HL-60/S4 (cell line): ENCODE results near the gene HPD.

Experiments used
- in situ Hi-C: fragments of 300-500 bp; cut with MboI; formaldehyde crosslinking; loops from 2 replicates; pipeline ENCODE4 v1.14.3; 2022; ENCODE audit warnings: low sequenced_read_pairs

The HPD gene

DNA sequence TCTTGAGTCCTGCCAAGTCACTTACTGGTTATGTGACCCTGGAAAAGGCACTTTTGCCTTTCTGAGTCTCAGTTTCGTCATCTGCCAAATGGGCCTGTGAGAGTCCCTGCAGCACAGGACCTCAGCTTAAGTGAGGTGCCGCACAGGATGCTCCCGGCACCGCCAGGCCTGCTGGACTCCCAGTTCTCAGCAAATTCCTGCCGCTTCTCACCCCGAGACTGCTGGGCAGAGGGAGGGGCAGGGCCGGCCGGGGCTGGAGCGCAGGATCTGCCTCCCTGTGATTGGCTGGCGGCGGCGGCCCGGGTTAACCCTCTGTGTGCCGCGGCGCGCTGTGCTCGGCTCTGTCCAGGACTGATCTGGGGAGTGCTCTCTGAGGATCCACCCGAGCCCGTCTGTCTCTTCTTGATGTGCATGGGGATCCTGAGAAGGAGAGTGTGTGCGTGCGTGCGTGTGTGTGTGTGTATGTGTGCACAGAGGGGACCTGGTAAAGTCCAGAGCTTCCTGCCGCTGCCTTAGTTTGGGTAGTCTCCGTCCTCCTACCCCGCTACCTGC lies 46.3 kb downstream of the HPD start:
- in situ Hi-C loops: no loop called here

DNA sequence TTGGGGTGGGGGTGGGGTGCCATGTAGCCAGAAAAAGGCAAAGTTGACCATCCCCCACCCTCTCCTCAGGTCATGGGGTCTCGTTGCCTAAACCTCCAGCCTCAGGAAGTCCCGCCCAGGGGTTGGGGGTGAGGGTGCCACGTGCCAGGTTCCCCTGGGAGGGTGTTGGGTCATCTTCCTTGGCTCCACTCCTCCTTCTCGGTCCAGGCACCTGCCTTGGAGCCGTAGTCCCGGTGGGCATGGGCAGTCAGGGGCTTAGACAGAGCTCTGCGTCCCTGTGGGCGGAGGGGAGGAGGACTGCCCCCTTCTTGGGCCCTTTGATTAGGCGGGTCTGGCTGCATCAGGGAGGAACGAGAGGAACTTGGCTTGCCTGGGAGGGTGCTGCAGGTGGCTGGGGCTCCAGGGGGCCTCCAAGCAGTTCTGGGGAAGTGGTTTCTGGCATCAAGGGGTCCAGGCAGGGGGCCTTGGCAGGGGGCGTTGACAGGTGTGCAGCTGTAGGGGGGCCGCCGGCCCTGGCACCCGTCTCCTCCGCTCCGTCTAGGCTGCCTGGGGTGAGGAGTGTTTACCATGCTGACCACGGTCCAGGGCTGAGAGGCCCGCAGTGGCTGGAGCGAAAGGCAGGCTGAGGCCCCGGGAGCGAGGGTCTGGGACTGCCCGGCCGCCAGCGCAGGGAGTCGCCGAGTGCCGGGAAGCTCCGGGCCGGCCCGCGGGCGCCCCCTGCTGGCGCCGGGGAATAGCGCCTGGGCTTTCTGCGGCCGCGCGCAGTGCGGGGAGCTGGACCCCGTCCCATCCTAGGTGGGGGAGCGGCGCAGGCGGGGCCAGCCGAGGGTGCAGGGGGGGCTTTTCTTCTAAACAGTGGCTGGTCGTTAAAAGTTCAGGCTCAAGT lies 47.0 kb downstream of the HPD start:
- in situ Hi-C loops: no loop called here

DNA sequence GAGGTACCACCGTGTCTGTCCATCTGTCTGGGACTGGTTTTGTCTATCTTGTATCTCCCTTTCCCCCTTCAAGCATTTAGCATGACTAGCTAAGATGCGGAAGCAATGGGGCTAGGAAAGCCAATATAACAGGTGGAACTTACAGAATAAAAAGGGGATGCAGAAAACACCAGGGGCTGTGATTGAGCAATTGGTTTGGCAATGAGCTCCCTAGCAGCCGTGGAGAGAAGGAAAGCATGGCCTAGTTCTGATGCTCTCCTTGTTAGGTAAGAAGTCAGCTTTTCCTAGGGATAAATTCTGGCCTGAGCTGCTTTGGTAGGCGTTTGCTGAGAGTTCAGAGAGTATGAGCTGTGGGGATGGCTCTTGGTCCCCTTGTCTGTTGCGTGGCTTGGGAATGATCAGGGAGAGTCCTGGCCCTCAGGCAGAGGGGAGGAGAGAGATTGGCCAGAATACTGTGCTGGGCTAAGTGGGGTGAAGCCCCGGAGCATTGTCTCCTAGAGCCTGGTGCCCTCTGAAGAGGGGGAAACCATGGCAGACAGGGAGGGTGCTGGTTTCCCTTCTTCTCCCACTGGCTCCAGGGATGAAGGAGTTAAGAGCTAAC lies 47.7 kb downstream of the HPD start:
- in situ Hi-C loops: no loop called here

GRCh38 chr12:121810234-121810817 lies 48.3 kb downstream of the HPD start:
- in situ Hi-C loops: no loop called here

GRCh38 chr12:121809712-121810116 lies 48.9 kb downstream of the HPD start:
- in situ Hi-C loops: no loop called here

- in situ Hi-C loops: no loop called here
These were observed 50.0 kb downstream of the HPD start for GRCh38 chr12:121808623-121809022.

DNA sequence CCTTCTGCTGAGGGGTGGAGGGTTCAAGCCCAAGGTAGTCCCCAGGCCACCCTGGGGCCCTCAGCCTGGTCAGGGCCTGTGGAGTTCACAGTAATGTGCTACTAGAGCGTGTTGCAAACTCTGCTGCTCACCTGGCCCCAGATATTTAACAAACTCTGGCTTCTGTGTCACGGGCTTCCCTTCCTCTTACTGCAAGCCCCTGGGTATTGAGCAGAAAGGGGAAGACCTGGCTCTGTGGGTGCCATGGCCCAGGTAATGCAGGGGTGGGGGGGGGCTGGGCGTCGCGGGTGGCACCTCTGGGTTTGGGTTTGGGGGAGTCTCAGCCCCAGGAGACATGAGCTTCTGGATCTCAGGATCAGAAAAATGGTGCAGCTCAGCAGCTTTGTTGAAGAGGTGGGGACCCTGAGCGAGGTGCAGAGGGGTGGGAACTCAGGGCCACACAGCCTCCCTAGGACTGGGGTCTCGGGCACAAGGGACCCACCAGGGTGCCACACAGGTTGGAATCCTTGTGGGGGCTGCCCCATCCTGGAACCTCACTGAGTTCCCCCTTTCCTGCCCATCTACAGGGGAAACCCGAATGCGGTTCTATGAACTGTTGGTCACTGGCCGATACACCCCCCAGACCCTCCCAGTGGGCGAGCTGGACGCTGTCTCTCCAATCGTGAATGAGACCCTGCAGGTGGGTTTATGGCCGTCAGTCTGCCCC lies 50.9 kb downstream of the HPD start:
- in situ Hi-C loops: no loop called here

- in situ Hi-C loops: no loop called here
These were observed 51.9 kb downstream of the HPD start for GRCh38 chr12:121806546-121807423.

GRCh38 chr12:121806009-121806545 lies 52.6 kb downstream of the HPD start:
- in situ Hi-C loops: no loop called here

DNA sequence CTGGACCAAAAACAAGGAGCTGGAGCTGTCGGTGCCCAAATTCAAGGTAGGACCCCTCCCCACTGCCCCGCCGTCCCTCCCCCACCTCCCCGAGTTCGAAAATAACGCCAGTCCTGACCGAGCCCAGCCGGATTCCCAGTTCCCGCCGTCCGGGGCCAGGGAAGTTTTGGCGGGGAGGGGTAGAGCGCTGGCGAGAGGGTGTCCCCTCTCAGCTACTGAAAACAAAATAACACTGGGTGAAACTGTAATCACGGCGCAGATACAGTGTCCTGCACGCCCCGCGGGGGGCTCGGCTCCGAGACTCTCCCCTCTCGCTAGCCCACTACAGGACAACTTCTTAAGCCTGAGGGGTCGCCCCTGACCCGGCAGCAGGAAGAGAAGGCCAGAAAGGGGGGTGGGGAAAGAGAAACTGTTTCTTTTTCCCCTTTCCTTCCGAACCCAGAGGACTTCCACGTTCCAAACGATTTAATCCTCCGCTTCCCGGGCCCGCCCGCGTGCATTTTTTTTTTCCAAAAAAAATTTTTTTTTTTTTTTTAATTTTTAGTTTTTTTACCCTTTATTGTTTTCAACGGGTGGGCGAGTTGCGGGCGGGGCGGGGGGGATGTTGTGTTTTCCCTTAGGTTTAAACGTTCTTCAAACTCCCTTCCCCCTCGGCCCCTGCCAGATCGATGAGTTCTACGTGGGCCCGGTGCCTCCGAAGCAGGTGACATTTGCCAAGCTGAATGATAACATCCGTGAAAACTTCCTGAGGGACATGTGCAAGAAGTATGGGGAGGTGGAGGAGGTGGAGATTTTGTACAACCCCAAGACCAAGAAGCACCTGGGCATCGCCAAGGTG lies 53.3 kb downstream of the HPD start:
- in situ Hi-C loops: no loop called here

DNA sequence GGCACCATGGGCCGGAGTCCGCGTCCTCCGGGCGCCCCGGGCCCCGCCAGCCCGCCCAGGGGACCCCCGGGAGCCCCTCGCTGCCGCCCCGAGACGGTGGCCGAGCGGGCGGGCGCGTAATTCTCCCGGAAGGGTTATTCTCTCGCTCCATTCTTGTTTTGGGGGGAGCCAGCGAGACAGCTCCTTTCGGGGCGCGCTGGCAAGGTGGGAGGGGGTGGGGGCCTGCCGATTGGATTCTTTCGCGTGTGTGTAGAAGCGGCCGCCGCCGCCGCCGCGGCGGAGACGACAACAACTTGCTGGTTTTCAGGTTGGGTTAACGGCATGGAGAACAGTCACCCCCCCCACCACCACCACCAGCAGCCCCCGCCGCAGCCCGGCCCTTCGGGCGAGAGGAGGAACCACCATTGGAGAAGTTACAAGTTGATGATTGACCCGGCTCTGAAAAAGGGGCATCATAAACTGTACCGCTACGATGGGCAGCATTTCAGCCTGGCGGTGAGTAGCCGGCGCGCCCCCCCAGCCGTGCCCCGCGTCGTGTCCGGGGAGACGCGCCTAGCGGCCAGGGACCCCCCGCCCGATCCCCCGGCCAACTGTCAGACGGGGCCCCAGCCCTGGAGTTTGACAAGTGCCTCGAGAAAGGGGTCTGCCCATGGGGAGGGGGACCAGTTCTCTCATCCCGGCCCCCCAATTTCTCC lies 54.1 kb downstream of the HPD start:
- in situ Hi-C loops: no loop called here

GRCh38 chr12:121803861-121804416 lies 54.7 kb downstream of the HPD start, which contains the start of gene SETD1B:
TSS of gene SETD1B (plus strand) at chr12:121804009. CDS start at chr12:121804738, 729 bp downstream.
- in situ Hi-C loops: no loop called here

GRCh38 chr12:121802843-121803698 lies 55.6 kb downstream of the HPD start:
- in situ Hi-C loops: no loop called here

DNA sequence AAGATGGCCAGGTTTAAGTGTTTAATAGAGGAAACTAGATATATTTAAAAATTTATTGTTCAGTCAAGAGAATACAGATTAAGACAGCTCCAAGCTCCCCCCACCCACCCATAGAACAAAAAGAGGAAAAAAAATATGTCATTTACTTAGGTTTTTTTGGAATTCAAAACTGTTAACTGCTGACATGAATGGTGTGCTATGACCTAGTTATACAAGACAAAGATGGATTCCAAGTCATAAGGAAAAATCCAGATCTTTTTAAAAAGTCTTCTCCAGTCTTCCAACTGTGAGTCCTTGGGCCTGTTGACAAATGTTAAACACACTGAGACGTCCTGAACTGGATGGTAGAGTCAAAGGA lies 56.2 kb downstream of the HPD start:
- in situ Hi-C loops: no loop called here

DNA sequence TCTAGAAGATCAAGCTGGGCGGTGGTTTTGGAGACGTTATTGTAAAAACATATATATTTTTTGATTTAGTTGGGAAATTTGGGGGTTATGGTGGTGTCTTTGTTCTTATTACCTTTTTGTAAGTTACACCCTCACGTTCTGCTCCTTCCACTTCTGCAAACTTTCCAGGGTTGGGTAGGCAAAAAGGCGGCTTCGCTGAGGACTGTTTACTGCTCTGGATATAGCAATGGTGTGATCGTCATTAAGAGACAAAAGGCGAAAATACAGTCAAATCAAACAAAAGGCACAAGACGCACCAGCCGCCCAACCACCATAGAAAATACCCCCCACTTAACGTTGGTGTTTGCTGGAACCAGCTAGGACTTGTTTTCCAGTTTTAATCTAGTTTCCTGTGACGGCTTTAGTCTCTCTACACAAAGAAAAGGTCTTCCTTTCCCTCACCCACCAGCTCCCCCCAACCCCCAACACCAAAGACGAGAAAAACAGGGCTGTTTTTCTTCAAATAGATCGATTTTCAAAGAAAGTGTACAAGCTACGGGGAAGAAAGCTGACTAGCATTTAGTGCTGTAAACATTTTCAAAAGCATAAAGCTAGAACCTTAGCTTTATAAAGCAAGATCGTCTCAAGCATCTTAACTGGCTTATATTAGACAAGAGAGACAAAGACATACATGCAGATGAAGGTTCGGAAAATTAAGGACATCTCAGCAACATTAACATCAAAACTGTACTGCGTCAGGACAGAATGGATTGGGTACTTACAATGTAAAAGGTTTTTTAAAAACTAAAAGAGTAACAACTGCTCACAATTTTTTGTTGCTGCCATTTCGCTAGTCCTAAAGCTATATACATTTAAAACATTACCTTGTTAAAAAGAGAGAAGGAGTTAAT lies 56.8 kb downstream of the HPD start:
- in situ Hi-C loops: no loop called here
